SK-N-MC (cell line): ENCODE results near the gene RAG2.

Experiments used
- EZH2 ChIP-seq: fragments of 200-600 bp; sonication (generic); IDR thresholded peaks from one replicate; pipeline ENCODE4 v1.6.1; 2017; ENCODE audit warnings: antibody characterized with exemption
- FOXP2 ChIP-seq: optimal IDR thresholded peaks from 2 replicates; pipeline ENCODE3; 2011; ENCODE audit warnings: mild to moderate bottlenecking, moderate library complexity; ENCODE audit not compliant: insufficient read depth; ENCODE audit errors: extremely low read length, control extremely low read depth
- POLR2AphosphoS5 ChIP-seq: IDR thresholded peaks from 2 replicates; pipeline ENCODE4 v1.6.1; 2012; ENCODE audit warnings: mild to moderate bottlenecking, low read depth, low read length, borderline replicate concordance

DNA sequence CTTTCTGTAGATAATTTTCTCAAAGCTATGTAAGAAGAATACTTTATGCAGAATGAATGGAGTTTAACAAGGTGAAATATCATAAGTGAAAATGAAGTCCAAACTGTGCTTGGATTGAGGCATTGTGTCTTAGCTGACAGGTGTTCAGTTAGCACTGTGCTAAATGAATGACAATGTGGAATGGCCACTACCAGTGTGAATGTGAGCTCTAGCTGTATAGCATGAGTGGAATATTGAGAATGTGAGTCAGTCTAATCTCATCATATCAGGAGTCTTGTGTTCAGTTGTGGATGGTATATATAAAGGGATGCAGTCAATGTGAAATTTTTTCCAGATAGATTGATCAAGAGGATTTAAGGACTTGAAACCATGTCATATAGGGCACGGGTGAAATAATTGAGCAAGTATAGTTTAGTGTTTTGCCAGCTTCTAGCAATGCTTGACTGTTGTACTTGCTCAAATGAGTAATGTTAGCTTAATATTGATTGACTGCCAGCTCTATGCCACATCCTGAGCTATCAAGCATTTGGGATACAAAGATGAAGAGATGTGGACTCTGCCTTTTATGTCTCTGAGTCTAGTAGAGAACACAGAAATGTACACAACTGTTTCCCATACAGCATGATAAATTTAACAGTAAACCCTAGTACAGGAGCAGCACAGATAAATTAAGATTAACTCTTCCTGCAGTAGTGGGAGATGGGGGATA, 10.6 kb upstream of the RAG2 start:
- no peak for TF ChIP-seq POLR2AphosphoS5
- TF ChIP-seq EZH2: no peak
- no peak for TF ChIP-seq FOXP2
